Measurements from ENCODE around the gene AP1S2. TPM values are rescaled to one million over a fixed set of nuclear protein-coding genes. Genes with fewer than 3 reads are reported as not detected.

Gene AP1S2
- total and polyA plus RNA-seq, 9 of the 15 experiments (the other 6 are each of a cell fraction or from before 2014, with no cell fraction given) = 11.1 to 64.2 (median 25.8) TPM

DNA sequence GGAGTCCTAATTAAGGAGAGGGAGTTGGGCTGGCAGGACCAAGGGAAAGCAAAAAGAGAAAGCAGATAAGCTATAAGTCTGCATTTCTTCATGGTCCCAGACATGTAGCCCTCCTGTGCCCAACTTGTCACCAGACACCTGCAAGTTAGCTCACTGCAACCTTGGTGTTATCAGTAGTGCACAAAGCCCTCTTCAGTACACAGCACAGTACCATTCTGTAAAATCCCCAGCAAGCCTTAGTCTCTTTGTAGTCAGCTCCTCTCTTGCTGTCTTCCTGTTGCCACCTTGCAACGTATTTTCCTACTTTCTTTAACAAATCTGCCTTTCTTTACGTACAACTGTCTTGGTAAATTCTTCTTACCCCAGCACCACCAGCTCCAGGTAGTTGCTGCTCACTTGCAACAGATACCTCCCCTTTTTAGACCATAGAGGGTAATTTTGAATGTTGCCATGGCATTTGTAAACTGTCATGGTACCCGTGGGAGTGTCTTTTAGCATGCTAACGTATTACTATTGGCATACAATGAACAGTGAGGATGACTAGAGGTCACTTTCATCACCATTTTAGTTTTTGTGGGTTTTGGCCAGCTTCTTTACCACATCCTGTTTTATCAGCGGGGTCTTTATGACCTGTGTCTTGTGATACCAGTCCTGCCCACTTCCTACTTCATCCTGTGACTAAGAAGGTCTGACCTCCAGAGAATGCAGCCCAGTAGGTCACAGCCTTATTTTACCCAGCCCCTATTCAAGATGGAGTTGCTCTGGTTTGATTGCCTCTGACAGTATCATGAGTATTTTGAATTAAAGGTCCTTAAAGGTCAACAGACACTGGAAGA is 28.3 kb upstream of the AP1S2 start (continued):
- TF ChIP-seq, protein P1, sequence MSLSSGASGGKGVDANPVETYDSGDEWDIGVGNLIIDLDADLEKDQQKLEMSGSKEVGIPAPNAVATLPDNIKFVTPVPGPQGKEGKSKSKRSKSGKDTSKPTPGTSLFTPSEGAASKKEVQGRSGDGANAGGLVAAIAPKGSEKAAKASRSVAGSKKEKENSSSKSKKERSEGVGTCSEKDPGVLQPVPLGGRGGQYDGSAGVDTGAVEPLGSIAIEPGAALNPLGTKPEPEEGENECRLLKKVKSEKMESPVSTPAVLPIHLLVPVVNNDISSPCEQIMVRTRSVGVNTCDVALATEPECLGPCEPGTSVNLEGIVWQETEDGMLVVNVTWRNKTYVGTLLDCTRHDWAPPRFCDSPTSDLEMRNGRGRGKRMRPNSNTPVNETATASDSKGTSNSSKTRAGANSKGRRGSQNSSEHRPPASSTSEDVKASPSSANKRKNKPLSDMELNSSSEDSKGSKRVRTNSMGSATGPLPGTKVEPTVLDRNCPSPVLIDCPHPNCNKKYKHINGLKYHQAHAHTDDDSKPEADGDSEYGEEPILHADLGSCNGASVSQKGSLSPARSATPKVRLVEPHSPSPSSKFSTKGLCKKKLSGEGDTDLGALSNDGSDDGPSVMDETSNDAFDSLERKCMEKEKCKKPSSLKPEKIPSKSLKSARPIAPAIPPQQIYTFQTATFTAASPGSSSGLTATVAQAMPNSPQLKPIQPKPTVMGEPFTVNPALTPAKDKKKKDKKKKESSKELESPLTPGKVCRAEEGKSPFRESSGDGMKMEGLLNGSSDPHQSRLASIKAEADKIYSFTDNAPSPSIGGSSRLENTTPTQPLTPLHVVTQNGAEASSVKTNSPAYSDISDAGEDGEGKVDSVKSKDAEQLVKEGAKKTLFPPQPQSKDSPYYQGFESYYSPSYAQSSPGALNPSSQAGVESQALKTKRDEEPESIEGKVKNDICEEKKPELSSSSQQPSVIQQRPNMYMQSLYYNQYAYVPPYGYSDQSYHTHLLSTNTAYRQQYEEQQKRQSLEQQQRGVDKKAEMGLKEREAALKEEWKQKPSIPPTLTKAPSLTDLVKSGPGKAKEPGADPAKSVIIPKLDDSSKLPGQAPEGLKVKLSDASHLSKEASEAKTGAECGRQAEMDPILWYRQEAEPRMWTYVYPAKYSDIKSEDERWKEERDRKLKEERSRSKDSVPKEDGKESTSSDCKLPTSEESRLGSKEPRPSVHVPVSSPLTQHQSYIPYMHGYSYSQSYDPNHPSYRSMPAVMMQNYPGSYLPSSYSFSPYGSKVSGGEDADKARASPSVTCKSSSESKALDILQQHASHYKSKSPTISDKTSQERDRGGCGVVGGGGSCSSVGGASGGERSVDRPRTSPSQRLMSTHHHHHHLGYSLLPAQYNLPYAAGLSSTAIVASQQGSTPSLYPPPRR (CRISPR knock-in tag; IDR thresholded peaks at IDR 0.05; ENCODE audit: borderline replicate concordance) = no peak
- TF ChIP-seq ZNF311 (CRISPR knock-in tag; IDR thresholded peaks at IDR 0.05) (peak; percentile 99), ZFPM2 (CRISPR knock-in tag; IDR thresholded peaks at IDR 0.05) (no peak), BACH1 (tag; IDR thresholded peaks at IDR 0.05) (peak; percentile 98), WHSC1 (IDR thresholded peaks at IDR 0.05; ENCODE audit: low read length) (no peak), ZNF668 (CRISPR knock-in tag; IDR thresholded peaks at IDR 0.05) (peak; percentile 75; the same call in 1 of the 2 replicates), NR3C1 (CRISPR knock-in tag; IDR thresholded peaks at IDR 0.05) (no peak), ZNF197 (CRISPR knock-in tag; IDR thresholded peaks at IDR 0.05; ENCODE audit: low read depth) (peak; percentile 97), MBD2 (IDR thresholded peaks at IDR 0.05; ENCODE audit: borderline replicate concordance, low read depth) (no peak), ZNF41 (CRISPR knock-in tag; conservative IDR thresholded peaks at IDR 0.05) (peak; percentile 94), ETV6 (IDR thresholded peaks at IDR 0.05; ENCODE audit: borderline replicate concordance in 1 of 2, low read depth in 2 of 2, low read length in 1 of 2) (no peak), ETV6 (CRISPR knock-in tag; IDR thresholded peaks at IDR 0.05; ENCODE audit: borderline replicate concordance) (no peak), ETV5 (CRISPR knock-in tag; IDR thresholded peaks at IDR 0.05; ENCODE audit: low read depth) (0 out of 2 replicates have a peak, but pooled peaks have one; percentile 51)
- TF ChIP-seq, protein P2, sequence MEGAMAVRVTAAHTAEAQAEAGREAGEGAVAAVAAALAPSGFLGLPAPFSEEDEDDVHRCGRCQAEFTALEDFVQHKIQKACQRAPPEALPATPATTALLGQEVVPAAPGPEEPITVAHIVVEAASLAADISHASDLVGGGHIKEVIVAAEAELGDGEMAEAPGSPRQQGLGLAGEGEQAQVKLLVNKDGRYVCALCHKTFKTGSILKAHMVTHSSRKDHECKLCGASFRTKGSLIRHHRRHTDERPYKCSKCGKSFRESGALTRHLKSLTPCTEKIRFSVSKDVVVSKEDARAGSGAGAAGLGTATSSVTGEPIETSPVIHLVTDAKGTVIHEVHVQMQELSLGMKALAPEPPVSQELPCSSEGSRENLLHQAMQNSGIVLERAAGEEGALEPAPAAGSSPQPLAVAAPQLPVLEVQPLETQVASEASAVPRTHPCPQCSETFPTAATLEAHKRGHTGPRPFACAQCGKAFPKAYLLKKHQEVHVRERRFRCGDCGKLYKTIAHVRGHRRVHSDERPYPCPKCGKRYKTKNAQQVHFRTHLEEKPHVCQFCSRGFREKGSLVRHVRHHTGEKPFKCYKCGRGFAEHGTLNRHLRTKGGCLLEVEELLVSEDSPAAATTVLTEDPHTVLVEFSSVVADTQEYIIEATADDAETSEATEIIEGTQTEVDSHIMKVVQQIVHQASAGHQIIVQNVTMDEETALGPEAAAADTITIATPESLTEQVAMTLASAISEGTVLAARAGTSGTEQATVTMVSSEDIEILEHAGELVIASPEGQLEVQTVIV (CRISPR knock-in tag; IDR thresholded peaks at IDR 0.05; ENCODE audit: borderline replicate concordance) = peak; percentile 81
- TF ChIP-seq, protein P3, sequence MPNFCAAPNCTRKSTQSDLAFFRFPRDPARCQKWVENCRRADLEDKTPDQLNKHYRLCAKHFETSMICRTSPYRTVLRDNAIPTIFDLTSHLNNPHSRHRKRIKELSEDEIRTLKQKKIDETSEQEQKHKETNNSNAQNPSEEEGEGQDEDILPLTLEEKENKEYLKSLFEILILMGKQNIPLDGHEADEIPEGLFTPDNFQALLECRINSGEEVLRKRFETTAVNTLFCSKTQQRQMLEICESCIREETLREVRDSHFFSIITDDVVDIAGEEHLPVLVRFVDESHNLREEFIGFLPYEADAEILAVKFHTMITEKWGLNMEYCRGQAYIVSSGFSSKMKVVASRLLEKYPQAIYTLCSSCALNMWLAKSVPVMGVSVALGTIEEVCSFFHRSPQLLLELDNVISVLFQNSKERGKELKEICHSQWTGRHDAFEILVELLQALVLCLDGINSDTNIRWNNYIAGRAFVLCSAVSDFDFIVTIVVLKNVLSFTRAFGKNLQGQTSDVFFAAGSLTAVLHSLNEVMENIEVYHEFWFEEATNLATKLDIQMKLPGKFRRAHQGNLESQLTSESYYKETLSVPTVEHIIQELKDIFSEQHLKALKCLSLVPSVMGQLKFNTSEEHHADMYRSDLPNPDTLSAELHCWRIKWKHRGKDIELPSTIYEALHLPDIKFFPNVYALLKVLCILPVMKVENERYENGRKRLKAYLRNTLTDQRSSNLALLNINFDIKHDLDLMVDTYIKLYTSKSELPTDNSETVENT (CRISPR knock-in tag; IDR thresholded peaks at IDR 0.05) = no peak
- TF ChIP-seq, protein P4, sequence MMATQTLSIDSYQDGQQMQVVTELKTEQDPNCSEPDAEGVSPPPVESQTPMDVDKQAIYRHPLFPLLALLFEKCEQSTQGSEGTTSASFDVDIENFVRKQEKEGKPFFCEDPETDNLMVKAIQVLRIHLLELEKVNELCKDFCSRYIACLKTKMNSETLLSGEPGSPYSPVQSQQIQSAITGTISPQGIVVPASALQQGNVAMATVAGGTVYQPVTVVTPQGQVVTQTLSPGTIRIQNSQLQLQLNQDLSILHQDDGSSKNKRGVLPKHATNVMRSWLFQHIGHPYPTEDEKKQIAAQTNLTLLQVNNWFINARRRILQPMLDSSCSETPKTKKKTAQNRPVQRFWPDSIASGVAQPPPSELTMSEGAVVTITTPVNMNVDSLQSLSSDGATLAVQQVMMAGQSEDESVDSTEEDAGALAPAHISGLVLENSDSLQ (IDR thresholded peaks at IDR 0.05) = no peak
